Fibroblast of mammary gland (primary cell): ENCODE data around the gene LAMP5.
A peak's percentile ranks its signal among the peaks of the same experiment; 100 is the strongest.

Experiments
- DNase-seq: peaks from one replicate; pipeline ENCODE4 v3.0.0-alpha.2; 2010; ENCODE audit warnings: low read depth
- H3K4me3 ChIP-seq: 2 replicates; pipeline ENCODE4 v1.5.1; 2011; ENCODE audit warnings: low read depth, mild to moderate bottlenecking, low read length, moderate library complexity; ENCODE audit not compliant: control insufficient read depth
- CTCF ChIP-seq: conservative IDR thresholded peaks from 2 replicates; pipeline ENCODE4 v1.5.1; 2011; ENCODE audit warnings: low read depth, low read length, inconsistent platforms; ENCODE audit not compliant: control insufficient read depth, insufficient read depth

LAMP5 gene

GRCh38 chr20:9543214-9543613 lies 28.8 kb downstream of the LAMP5 start:
- DNase-seq: no peak
- no peak overlapping the region for H3K4me3 ChIP-seq
- no peak for TF ChIP-seq CTCF

GRCh38 chr20:9550283-9550682 lies 35.9 kb downstream of the LAMP5 start:
- no peak overlapping the region for H3K4me3 ChIP-seq
- no peak for TF ChIP-seq CTCF
- no peak for DNase-seq

- no peak overlapping the region for H3K4me3 ChIP-seq
- DNase-seq: no peak
- no peak for TF ChIP-seq CTCF
Observed at GRCh38 chr20:9550871-9551270, 36.5 kb downstream of the LAMP5 start.

- no peak overlapping the region for H3K4me3 ChIP-seq
- DNase-seq: no peak
- no peak for TF ChIP-seq CTCF
Observed at GRCh38 chr20:9551808-9552550, 37.6 kb downstream of the LAMP5 start.

- peak; percentile 65 for DNase-seq
- no peak for TF ChIP-seq CTCF
- H3K4me3 ChIP-seq: no peak overlapping the region
Observed at GRCh38 chr20:9555781-9556180, 41.4 kb downstream of the LAMP5 start.

GRCh38 chr20:9557411-9557810 lies 43.0 kb downstream of the LAMP5 start:
- no peak overlapping the region for H3K4me3 ChIP-seq
- no peak for TF ChIP-seq CTCF

More at GRCh38 chr20:9557411-9557810, 43.0 kb downstream of the LAMP5 start:
- no peak for DNase-seq
